Measurements from ENCODE around the gene GALNT9.

Gene GALNT9

GRCh38 chr12:132286912-132287311, 42.5 kb downstream of the GALNT9 start:
- no peak for TF ChIP-seq CTCF (IDR thresholded peaks at IDR 0.05; ENCODE audit: insufficient read depth, missing control alignments)
- DNase-seq (ENCODE audit: insufficient read length, low spot score) (no peak), FAIRE-seq (no peak)

- no peak for TF ChIP-seq CTCF (IDR thresholded peaks at IDR 0.05; ENCODE audit: insufficient read depth, missing control alignments)
- no peak for FAIRE-seq
- DNase-seq (ENCODE audit: insufficient read length, low spot score): no peak
Observed at GRCh38 chr12:132285991-132286681, 43.3 kb downstream of the GALNT9 start.

- TF ChIP-seq CTCF (IDR thresholded peaks at IDR 0.05; ENCODE audit: insufficient read depth, missing control alignments): no peak
- FAIRE-seq (no peak), DNase-seq (ENCODE audit: insufficient read length, low spot score) (no peak)
Observed at GRCh38 chr12:132284827-132285741, 44.3 kb downstream of the GALNT9 start.

GRCh38 chr12:132284071-132284826, 45.1 kb downstream of the GALNT9 start:
- TF ChIP-seq CTCF (IDR thresholded peaks at IDR 0.05; ENCODE audit: insufficient read depth, missing control alignments): peak; percentile 41
- DNase-seq (ENCODE audit: insufficient read length, low spot score) (no peak), FAIRE-seq (no peak)

GRCh38 chr12:132282950-132283771, 46.2 kb downstream of the GALNT9 start:
- DNase-seq (ENCODE audit: insufficient read length, low spot score) (no peak), FAIRE-seq (no peak)
- TF ChIP-seq CTCF (IDR thresholded peaks at IDR 0.05; ENCODE audit: insufficient read depth, missing control alignments): no peak
